Measurements from ENCODE around the gene ADPRHL1. TPM values are rescaled to one million over a fixed set of nuclear protein-coding genes. Genes with fewer than 3 reads are reported as not detected.

ADPRHL1 gene
- polyA plus RNA-seq, 1 donor (not counting 4 experiments of a cell fraction or from before 2014, with no cell fraction given), result 1.2 TPM

DNA sequence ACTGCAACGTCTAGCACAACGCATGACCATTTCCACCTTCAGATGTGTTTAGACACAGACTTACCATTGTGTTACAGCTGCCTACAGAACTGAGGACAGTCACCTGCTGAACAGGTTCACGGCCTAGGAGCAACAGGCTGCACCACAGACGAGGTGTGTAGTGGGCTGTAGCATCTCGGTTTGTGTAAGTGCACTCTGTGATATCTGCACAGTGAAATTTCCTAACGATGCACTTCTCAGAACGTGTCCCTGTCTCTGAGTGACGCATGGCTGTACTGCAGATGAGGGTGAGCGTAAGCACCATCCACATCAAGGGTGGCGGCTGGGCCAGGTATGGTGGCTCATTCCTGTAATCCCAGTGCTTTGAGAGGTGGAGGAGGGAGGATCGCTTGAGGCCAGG lies 22.0 kb upstream of the ADPRHL1 start:
- Histone ChIP-seq H3K4me1 (ENCODE audit: control insufficient read depth, extremely low read depth, insufficient read depth, low read length) (no peaks in the 10 kb centered on the region), H2AFZ (ENCODE audit: control insufficient read depth, low read length) (no peak overlapping the region), H3K27ac (ENCODE audit: control insufficient read depth, insufficient read depth, low read length) (no peak overlapping the region), H3K9me3 (ENCODE audit: control insufficient read depth, low read depth, low read length) (no peaks in the 10 kb centered on the region), H3K9ac (ENCODE audit: control insufficient read depth, extremely low read depth, insufficient read depth, low read length) (no peak overlapping the region), H3K79me2 (ENCODE audit: control insufficient read depth, insufficient read depth, low read length) (no peaks in the 10 kb centered on the region), H3K27me3 (ENCODE audit: control insufficient read depth, extremely low read depth, insufficient read depth, low read length) (no peaks in the 10 kb centered on the region), H3K4me2 (ENCODE audit: control insufficient read depth, extremely low read depth, insufficient read depth, low read depth, low read length) (no peak overlapping the region), H3K9me1 (ENCODE audit: control insufficient read depth, extremely low read depth, insufficient read depth, low read length) (no peaks in the 10 kb centered on the region), H3K4me3 (ENCODE audit: control insufficient read depth in 2 of 3, extremely low read depth in 1 of 3, insufficient read depth in 2 of 3, low read depth in 1 of 3, low read length in 3 of 3) (no peak overlapping the region), H4K20me1 (ENCODE audit: control insufficient read depth, extremely low read depth, insufficient read depth, low read length) (no peaks in the 10 kb centered on the region), H3K36me3 (ENCODE audit: control insufficient read depth in 2 of 2, extremely low read depth in 1 of 2, insufficient read depth in 2 of 2, low read length in 2 of 2) (peaks cover 18 to 23% of the 10 kb centered on the region in 2 experiments)
- DNase-seq (ENCODE audit: low read depth, low spot score) (no peak), FAIRE-seq (no peak)
- TF ChIP-seq EZH2 (IDR thresholded peaks at IDR 0.05; ENCODE audit: low read length), result no peak
- TF ChIP-seq, protein P1, sequence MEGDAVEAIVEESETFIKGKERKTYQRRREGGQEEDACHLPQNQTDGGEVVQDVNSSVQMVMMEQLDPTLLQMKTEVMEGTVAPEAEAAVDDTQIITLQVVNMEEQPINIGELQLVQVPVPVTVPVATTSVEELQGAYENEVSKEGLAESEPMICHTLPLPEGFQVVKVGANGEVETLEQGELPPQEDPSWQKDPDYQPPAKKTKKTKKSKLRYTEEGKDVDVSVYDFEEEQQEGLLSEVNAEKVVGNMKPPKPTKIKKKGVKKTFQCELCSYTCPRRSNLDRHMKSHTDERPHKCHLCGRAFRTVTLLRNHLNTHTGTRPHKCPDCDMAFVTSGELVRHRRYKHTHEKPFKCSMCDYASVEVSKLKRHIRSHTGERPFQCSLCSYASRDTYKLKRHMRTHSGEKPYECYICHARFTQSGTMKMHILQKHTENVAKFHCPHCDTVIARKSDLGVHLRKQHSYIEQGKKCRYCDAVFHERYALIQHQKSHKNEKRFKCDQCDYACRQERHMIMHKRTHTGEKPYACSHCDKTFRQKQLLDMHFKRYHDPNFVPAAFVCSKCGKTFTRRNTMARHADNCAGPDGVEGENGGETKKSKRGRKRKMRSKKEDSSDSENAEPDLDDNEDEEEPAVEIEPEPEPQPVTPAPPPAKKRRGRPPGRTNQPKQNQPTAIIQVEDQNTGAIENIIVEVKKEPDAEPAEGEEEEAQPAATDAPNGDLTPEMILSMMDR (optimal IDR thresholded peaks at IDR 0.05 in 1 of 3, IDR thresholded peaks at IDR 0.05 in 1 of 3, conservative IDR thresholded peaks at IDR 0.05 in 1 of 3; ENCODE audit: extremely low read depth in 1 of 3, insufficient read depth in 2 of 3, low read length in 3 of 3), result no peak
- dilution Hi-C loops (cut with MboI; ENCODE audit: extremely low pct_ligation_motif_present, low sequenced_read_pairs), result no loop called here

DNA sequence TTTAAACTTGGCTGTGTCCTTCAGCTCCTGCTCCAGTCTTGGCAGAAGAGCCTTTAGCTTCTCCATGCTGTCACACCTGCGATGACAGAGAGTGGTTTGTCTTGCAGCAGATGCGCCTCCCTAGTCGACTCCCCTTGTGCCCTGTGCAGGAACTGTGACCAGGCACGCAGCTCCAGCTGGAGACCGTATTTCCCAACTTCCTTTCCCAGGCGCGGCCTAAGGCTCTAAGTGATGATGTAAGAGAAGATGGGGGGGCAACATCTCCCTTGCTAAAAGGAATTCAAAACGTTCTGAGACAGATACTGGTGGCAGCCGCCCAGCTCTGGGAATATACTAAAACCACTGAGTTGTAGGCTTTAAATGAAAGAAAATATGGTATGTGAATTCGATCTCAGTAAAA lies 20.9 kb upstream of the ADPRHL1 start:
- TF ChIP-seq EZH2 (IDR thresholded peaks at IDR 0.05; ENCODE audit: low read length), result no peak
- TF ChIP-seq, protein P1 (optimal IDR thresholded peaks at IDR 0.05 in 1 of 3, IDR thresholded peaks at IDR 0.05 in 1 of 3, conservative IDR thresholded peaks at IDR 0.05 in 1 of 3; ENCODE audit: extremely low read depth in 1 of 3, insufficient read depth in 2 of 3, low read length in 3 of 3), result no peak
- no peak for FAIRE-seq
- H3K36me3 ChIP-seq (ENCODE audit: control insufficient read depth in 2 of 2, extremely low read depth in 1 of 2, insufficient read depth in 2 of 2, low read length in 2 of 2), result peaks cover 18 to 20% of the 10 kb centered on the region in 2 experiments
- no peaks in the 10 kb centered on the region for H3K9me1 ChIP-seq (ENCODE audit: control insufficient read depth, extremely low read depth, insufficient read depth, low read length)
- no peaks in the 10 kb centered on the region for H3K9me3 ChIP-seq (ENCODE audit: control insufficient read depth, low read depth, low read length)
- H3K4me2 ChIP-seq (ENCODE audit: control insufficient read depth, extremely low read depth, insufficient read depth, low read depth, low read length), result no peak overlapping the region
- H3K79me2 ChIP-seq (ENCODE audit: control insufficient read depth, insufficient read depth, low read length), result no peaks in the 10 kb centered on the region
- dilution Hi-C loops (cut with MboI; ENCODE audit: extremely low pct_ligation_motif_present, low sequenced_read_pairs), result no loop called here
- no peaks in the 10 kb centered on the region for H3K27me3 ChIP-seq (ENCODE audit: control insufficient read depth, extremely low read depth, insufficient read depth, low read length)
- H4K20me1 ChIP-seq (ENCODE audit: control insufficient read depth, extremely low read depth, insufficient read depth, low read length), result no peaks in the 10 kb centered on the region
- no peaks in the 10 kb centered on the region for H3K4me1 ChIP-seq (ENCODE audit: control insufficient read depth, extremely low read depth, insufficient read depth, low read length)
- no peak overlapping the region for H3K4me3 ChIP-seq (ENCODE audit: control insufficient read depth in 2 of 3, extremely low read depth in 1 of 3, insufficient read depth in 2 of 3, low read depth in 1 of 3, low read length in 3 of 3)
- H3K27ac ChIP-seq (ENCODE audit: control insufficient read depth, insufficient read depth, low read length), result no peak overlapping the region
- no peak overlapping the region for H2AFZ ChIP-seq (ENCODE audit: control insufficient read depth, low read length)
- DNase-seq (ENCODE audit: low read depth, low spot score), result no peak
- H3K9ac ChIP-seq (ENCODE audit: control insufficient read depth, extremely low read depth, insufficient read depth, low read length), result no peak overlapping the region

Measured in keratinocyte (primary cell).